Lower lobe of right lung (tissue), 2 donors: ENCODE results near the gene MMEL1. TPM values are rescaled to one million over a fixed set of nuclear protein-coding genes. Genes with fewer than 3 reads are reported as not detected.

Experiments used
- ATAC-seq, 2 donors: fragments of 200-7000 bp; cut with Tn5 transposase; one replicate each; pipeline ENCODE4 v1.9.1; 2020 to 2022; ENCODE audit warnings: mild to moderate bottlenecking in 2 of 2, moderate library complexity in 2 of 2
- DNase-seq: peaks from one replicate; pipeline ENCODE4 v3.0.0-alpha.2; 2020
- H3K27ac ChIP-seq: fragments of 200-600 bp; one replicate; pipeline ENCODE4 v1.8.0; 2022
- H3K27me3 ChIP-seq: fragments of 200-600 bp; one replicate; pipeline ENCODE4 v1.8.0; 2022; ENCODE audit warnings: low read depth
- H3K36me3 ChIP-seq: fragments of 200-600 bp; one replicate; pipeline ENCODE4 v1.8.0; 2022; ENCODE audit warnings: mild to moderate bottlenecking
- H3K4me1 ChIP-seq: fragments of 200-600 bp; one replicate; pipeline ENCODE4 v1.8.0; 2022
- H3K4me3 ChIP-seq: fragments of 200-600 bp; one replicate; pipeline ENCODE4 v1.8.0; 2022; ENCODE audit warnings: mild to moderate bottlenecking
- H3K9me3 ChIP-seq: fragments of 200-600 bp; one replicate; pipeline ENCODE4 v1.8.0; 2022
- intact Hi-C: fragments of 100-400 bp; cut with DNase I; formaldehyde crosslinking; loops from one replicate; pipeline ENCODE4 v1.11.0; 2022
- total RNA-seq: library from RNA; stranded (reverse); fragmentation: NEBNext Ultra II Directional; extraction: Animal tissue kit (Norgen Biotek cat#: 25700); gene quantifications from one replicate; pipeline ENCODE4 v1.2.1, GENCODE V29; 2021
- TF ChIP-seq, protein P1 (sequence below): fragments of 200-600 bp; IDR thresholded peaks from one replicate; pipeline ENCODE4 v1.8.0; 2022; ENCODE audit warnings: antibody characterized with exemption, mild to moderate bottlenecking
- donor health status: DM: no; HTN: yes; CAD: no; lungs with severe emphysema.

The MMEL1 gene
- total RNA-seq, 1 donor from 2014 or later: 7.6 TPM

DNA sequence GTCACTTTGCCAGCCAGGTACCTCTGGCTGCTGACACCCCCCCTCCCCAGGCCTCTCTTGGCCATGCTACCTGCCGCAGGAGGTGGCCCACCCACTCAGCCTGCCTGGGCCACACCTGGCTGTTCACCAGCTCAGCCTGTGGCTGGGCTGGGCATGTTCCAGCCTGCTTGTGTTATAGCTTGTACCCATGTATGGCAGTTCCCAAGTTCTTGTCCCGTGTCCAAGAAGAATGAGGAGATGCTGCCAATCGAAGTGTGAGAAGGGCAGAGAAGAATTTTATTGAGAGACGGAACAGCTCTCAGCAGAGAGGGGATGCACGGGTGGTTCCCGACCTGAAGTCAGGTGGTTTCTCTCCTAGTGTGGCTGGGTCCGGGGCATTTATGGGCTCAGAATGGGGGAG is 3.9 kb upstream of the MMEL1 start:
- TF ChIP-seq, protein P1, sequence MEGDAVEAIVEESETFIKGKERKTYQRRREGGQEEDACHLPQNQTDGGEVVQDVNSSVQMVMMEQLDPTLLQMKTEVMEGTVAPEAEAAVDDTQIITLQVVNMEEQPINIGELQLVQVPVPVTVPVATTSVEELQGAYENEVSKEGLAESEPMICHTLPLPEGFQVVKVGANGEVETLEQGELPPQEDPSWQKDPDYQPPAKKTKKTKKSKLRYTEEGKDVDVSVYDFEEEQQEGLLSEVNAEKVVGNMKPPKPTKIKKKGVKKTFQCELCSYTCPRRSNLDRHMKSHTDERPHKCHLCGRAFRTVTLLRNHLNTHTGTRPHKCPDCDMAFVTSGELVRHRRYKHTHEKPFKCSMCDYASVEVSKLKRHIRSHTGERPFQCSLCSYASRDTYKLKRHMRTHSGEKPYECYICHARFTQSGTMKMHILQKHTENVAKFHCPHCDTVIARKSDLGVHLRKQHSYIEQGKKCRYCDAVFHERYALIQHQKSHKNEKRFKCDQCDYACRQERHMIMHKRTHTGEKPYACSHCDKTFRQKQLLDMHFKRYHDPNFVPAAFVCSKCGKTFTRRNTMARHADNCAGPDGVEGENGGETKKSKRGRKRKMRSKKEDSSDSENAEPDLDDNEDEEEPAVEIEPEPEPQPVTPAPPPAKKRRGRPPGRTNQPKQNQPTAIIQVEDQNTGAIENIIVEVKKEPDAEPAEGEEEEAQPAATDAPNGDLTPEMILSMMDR: no peak
- peaks cover 30% of the 10 kb centered on the region for H3K27me3 ChIP-seq
- H3K4me1 ChIP-seq: peaks cover 5% of the 10 kb centered on the region
- H3K4me3 ChIP-seq: no peak overlapping the region
- H3K36me3 ChIP-seq: no peaks in the 10 kb centered on the region
- ATAC-seq: no peak
- intact Hi-C loops: no loop called here
- no peak overlapping the region for H3K27ac ChIP-seq
- DNase-seq: no peak
- no peaks in the 10 kb centered on the region for H3K9me3 ChIP-seq

DNA sequence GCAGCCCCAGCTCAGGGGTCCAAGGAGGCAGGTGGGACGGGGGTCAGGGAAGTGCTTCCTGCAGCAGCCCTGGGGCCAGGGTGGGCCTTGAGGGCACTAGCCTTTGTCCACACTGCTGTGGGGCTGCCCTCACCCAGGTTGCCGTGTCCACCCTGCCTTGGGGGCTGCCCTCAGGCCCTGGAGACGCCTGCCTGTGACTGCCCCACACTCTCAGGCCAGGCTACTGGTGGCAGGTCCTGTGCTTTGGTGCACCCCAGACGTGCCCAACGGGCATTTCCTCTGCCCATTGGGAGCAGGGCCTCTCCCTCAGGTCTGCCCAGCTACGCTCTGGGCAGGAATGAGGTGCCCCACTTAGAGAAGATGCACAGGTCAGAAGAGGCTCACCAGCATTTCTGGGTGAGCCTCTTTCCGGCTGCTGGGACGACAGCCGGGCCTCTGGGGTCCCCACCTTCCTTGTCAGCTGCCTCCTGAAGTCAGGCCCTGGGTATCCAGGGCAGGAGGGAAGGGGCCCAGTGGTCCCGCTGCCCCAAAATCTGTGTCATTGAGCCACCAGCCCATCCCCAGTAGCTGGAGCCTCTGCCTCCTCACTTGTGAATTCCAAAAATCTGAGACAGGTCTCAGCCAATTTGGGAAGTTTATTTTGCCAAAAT is 2.7 kb upstream of the MMEL1 start:
- Histone ChIP-seq H3K4me1 (no peaks in the 10 kb centered on the region), H3K4me3 (no peak overlapping the region), H3K36me3 (no peaks in the 10 kb centered on the region), H3K9me3 (no peaks in the 10 kb centered on the region), H3K27me3 (peaks cover 37% of the 10 kb centered on the region), H3K27ac (no peak overlapping the region)
- intact Hi-C loops: no loop called here
- TF ChIP-seq, protein P1: no peak
- ATAC-seq: no peak
- DNase-seq: no peak

DNA sequence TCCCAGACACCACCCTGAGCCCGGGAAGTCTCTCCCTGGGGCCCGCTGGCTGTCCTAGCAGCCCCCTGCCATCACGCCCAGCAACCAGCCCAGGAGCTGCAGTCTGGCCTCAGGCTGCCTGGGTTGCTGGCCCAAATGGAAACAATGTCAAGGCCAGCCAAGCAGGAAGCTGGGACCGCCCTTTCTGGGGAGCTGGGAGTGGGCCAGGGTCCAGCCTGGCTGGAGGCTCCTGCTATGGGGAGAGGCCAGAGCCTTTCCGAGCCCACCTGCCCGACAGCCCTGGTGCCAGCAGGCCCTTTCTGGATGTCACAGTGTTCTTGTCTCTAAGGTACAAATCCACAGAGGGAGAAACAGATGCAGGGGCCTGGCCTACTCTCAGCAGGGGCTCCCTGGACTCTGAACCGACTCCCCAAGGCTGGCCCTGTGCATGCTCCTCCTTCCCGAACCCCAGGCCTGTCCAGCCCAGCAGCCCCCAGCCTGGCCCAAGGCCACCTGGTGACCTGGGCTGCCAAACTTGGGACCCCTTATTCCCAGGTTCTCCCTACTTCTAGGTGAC is 1.2 kb upstream of the MMEL1 start:
- DNase-seq (no peak), ATAC-seq (no peak)
- TF ChIP-seq, protein P1: no peak
- Histone ChIP-seq H3K9me3 (no peaks in the 10 kb centered on the region), H3K27ac (no peak overlapping the region), H3K27me3 (peaks cover 47% of the 10 kb centered on the region), H3K36me3 (no peaks in the 10 kb centered on the region), H3K4me3 (no peak overlapping the region), H3K4me1 (no peaks in the 10 kb centered on the region)
- intact Hi-C loops: no loop called here

DNA sequence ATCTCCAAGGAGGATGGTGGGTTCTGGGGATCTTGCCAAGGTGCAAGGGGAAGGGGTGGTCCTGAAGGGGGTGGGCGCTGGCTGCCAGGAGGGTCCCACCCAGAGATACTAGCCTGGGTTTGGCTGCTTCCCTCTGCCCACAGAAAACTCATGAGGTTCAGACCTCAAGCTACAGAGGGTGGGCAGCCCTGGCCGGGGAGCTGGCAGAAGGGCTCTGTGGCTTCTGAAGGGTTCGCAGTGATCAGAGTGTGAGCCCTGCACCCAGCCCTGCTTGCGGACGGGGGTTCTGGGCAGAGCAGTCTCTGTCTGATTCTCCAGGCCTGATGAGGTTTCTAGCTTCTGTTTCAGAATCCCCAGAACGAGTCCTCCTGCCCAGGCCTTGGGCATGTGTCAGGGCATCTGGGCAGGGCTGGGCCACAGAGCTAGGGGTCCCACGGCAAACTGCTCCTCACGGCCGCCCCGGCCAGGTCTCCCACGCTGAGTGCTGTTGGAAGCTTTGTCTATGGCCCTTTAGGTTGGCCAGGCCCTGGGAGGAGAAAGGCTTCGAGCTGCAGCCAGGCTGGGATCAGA is 635 bp upstream of the MMEL1 start:
- Histone ChIP-seq H3K4me3 (no peak overlapping the region), H3K4me1 (no peaks in the 10 kb centered on the region), H3K9me3 (no peaks in the 10 kb centered on the region), H3K27me3 (peaks cover 53% of the 10 kb centered on the region), H3K36me3 (no peaks in the 10 kb centered on the region), H3K27ac (no peak overlapping the region)
- intact Hi-C loops: no loop called here
- ATAC-seq (no peak), DNase-seq (no peak)
- TF ChIP-seq, protein P1: no peak

DNA sequence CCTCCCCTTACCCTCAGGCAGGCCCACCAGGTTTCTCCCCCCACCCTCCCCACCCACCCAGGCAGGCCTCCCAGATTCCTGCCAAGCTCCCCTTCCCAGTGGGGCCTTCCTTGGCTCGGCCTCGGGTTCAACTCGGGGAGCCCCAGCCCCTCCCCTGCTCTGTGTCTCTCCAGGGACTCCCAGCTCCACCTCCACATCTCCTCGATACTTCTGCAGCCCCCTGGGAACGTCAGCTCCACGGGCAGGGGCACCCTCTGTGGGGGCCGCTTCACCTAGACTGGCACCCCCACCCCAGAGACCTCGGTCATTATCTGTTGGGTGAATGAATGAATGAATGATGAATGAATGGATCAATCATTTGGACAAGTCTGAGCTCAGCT is 775 bp downstream of the MMEL1 start:
- no peak for ATAC-seq
- Histone ChIP-seq H3K4me1 (no peaks in the 10 kb centered on the region), H3K4me3 (no peak overlapping the region), H3K36me3 (no peaks in the 10 kb centered on the region), H3K9me3 (no peaks in the 10 kb centered on the region), H3K27ac (no peak overlapping the region), H3K27me3 (peaks cover 67% of the 10 kb centered on the region)
- intact Hi-C loops: no loop called here
- TF ChIP-seq, protein P1: no peak
- DNase-seq: no peak
